ENCODE data around the gene TNIK. TPM values are rescaled to one million over a fixed set of nuclear protein-coding genes. Genes with fewer than 3 reads are reported as not detected.

TNIK gene
- 10 to 100 TPM; 27.0 to 28.8 TPM for total RNA-seq

GRCh38 chr3:171459942-171460724 is at the start of gene TNIK:
TSS of gene TNIK (minus strand) at chr3:171460405. CDS start at chr3:171460063, 342 bp downstream.
- H3K4me1 Mint-ChIP-seq (ENCODE audit: low read depth) = peaks cover 36% of the 10 kb centered on the region
- CTCF ChIA-PET = interaction anchor here (0.6 to 2.0 kb wide), 14 partner anchors 12 to 297 kb away, joined by 3 to 10 read pairs (median 4); no protein-coding TSS in a partner anchor
- no peaks in the 10 kb centered on the region for H3K9me3 Mint-ChIP-seq
- intact Hi-C loops (cut with micrococcal nuclease) = loop anchor here (1.0 to 10.0 kb wide), 16 partner anchors 20 to 1105 kb away; partner anchors contain the start of genes EIF5A2, RPL22L1, SKIL and TNFSF10
- peak within 1 kb of the TSS; percentile 88 for H3K27ac Mint-ChIP-seq
- H3K36me3 Mint-ChIP-seq (ENCODE audit: low read depth) = no peaks in the 10 kb centered on the region
- no peaks in the 10 kb centered on the region for H3K27me3 Mint-ChIP-seq (ENCODE audit: low read depth)
- peak; percentile 96 for DNase-seq
- H3K4me3 Mint-ChIP-seq = peak within 1 kb of the TSS; percentile 84

- H3K36me3 Mint-ChIP-seq (ENCODE audit: low read depth) = no peaks in the 10 kb centered on the region
- intact Hi-C loops (cut with micrococcal nuclease) = no loop called here
- H3K4me3 Mint-ChIP-seq = no peak overlapping the region
- peaks cover 4% of the 10 kb centered on the region for H3K9me3 Mint-ChIP-seq
- CTCF ChIA-PET = no interaction called here
- no peaks in the 10 kb centered on the region for H3K4me1 Mint-ChIP-seq (ENCODE audit: low read depth)
- H3K27ac Mint-ChIP-seq = no peak overlapping the region
- DNase-seq = no peak
- H3K27me3 Mint-ChIP-seq (ENCODE audit: low read depth) = no peaks in the 10 kb centered on the region
Measured at GRCh38 chr3:171508676-171509075, 48.5 kb upstream of the TNIK start.

GRCh38 chr3:171508206-171508605 is 48.0 kb upstream of the TNIK start:
- no peaks in the 10 kb centered on the region for H3K27me3 Mint-ChIP-seq (ENCODE audit: low read depth)
- no peak overlapping the region for H3K27ac Mint-ChIP-seq
- H3K9me3 Mint-ChIP-seq = peaks cover 4% of the 10 kb centered on the region
- no peaks in the 10 kb centered on the region for H3K36me3 Mint-ChIP-seq (ENCODE audit: low read depth)
- CTCF ChIA-PET = no interaction called here
- no peak for DNase-seq
- H3K4me3 Mint-ChIP-seq = no peak overlapping the region
- no peaks in the 10 kb centered on the region for H3K4me1 Mint-ChIP-seq (ENCODE audit: low read depth)
- intact Hi-C loops (cut with micrococcal nuclease) = no loop called here

GRCh38 chr3:171506743-171507319 is 46.6 kb upstream of the TNIK start:
- H3K4me1 Mint-ChIP-seq (ENCODE audit: low read depth) = no peaks in the 10 kb centered on the region
- peaks cover 4% of the 10 kb centered on the region for H3K9me3 Mint-ChIP-seq
- no peak overlapping the region for H3K4me3 Mint-ChIP-seq
- intact Hi-C loops (cut with micrococcal nuclease) = no loop called here
- no peak for DNase-seq
- H3K27me3 Mint-ChIP-seq (ENCODE audit: low read depth) = no peaks in the 10 kb centered on the region
- H3K36me3 Mint-ChIP-seq (ENCODE audit: low read depth) = no peaks in the 10 kb centered on the region
- no peak overlapping the region for H3K27ac Mint-ChIP-seq
- CTCF ChIA-PET = no interaction called here

GRCh38 chr3:171505822-171506333 is 45.7 kb upstream of the TNIK start:
- peaks cover 4% of the 10 kb centered on the region for H3K9me3 Mint-ChIP-seq
- H3K36me3 Mint-ChIP-seq (ENCODE audit: low read depth) = no peaks in the 10 kb centered on the region
- CTCF ChIA-PET = no interaction called here
- H3K27me3 Mint-ChIP-seq (ENCODE audit: low read depth) = no peaks in the 10 kb centered on the region
- no peak overlapping the region for H3K4me3 Mint-ChIP-seq
- no peaks in the 10 kb centered on the region for H3K4me1 Mint-ChIP-seq (ENCODE audit: low read depth)
- no peak overlapping the region for H3K27ac Mint-ChIP-seq
- intact Hi-C loops (cut with micrococcal nuclease) = no loop called here
- no peak for DNase-seq

GRCh38 chr3:171504376-171504775 is 44.2 kb upstream of the TNIK start:
- H3K27ac Mint-ChIP-seq = no peak overlapping the region
- no peaks in the 10 kb centered on the region for H3K27me3 Mint-ChIP-seq (ENCODE audit: low read depth)
- intact Hi-C loops (cut with micrococcal nuclease) = no loop called here
- H3K4me1 Mint-ChIP-seq (ENCODE audit: low read depth) = peaks cover 8% of the 10 kb centered on the region
- no peak overlapping the region for H3K4me3 Mint-ChIP-seq
- CTCF ChIA-PET = no interaction called here
- DNase-seq = no peak
- peaks cover 2% of the 10 kb centered on the region for H3K36me3 Mint-ChIP-seq (ENCODE audit: low read depth)
- peaks cover 4% of the 10 kb centered on the region for H3K9me3 Mint-ChIP-seq

GRCh38 chr3:171503817-171504216 is 43.6 kb upstream of the TNIK start:
- H3K4me1 Mint-ChIP-seq (ENCODE audit: low read depth) = peaks cover 9% of the 10 kb centered on the region
- no peaks in the 10 kb centered on the region for H3K27me3 Mint-ChIP-seq (ENCODE audit: low read depth)
- peaks cover 4% of the 10 kb centered on the region for H3K9me3 Mint-ChIP-seq
- DNase-seq = no peak
- intact Hi-C loops (cut with micrococcal nuclease) = no loop called here
- H3K36me3 Mint-ChIP-seq (ENCODE audit: low read depth) = peaks cover 2% of the 10 kb centered on the region
- H3K27ac Mint-ChIP-seq = no peak overlapping the region
- CTCF ChIA-PET = no interaction called here
- no peak overlapping the region for H3K4me3 Mint-ChIP-seq

GRCh38 chr3:171498921-171499320 is 38.7 kb upstream of the TNIK start:
- intact Hi-C loops (cut with micrococcal nuclease) = no loop called here
- CTCF ChIA-PET = interaction anchor here (1.0 kb wide), 1 partner anchor 336 kb away, joined by 3 read pairs; no protein-coding TSS in a partner anchor
- no peaks in the 10 kb centered on the region for H3K27me3 Mint-ChIP-seq (ENCODE audit: low read depth)
- H3K36me3 Mint-ChIP-seq (ENCODE audit: low read depth) = peaks cover 2% of the 10 kb centered on the region
- no peak for DNase-seq
- peaks cover 22% of the 10 kb centered on the region for H3K4me1 Mint-ChIP-seq (ENCODE audit: low read depth)
- H3K4me3 Mint-ChIP-seq = no peak overlapping the region
- no peaks in the 10 kb centered on the region for H3K9me3 Mint-ChIP-seq
- no peak overlapping the region for H3K27ac Mint-ChIP-seq

- Mint-ChIP-seq H3K4me1 (ENCODE audit: low read depth) (peaks cover 31% of the 10 kb centered on the region), H3K27me3 (ENCODE audit: low read depth) (no peaks in the 10 kb centered on the region), H3K4me3 (no peak overlapping the region), H3K36me3 (ENCODE audit: low read depth) (peaks cover 2% of the 10 kb centered on the region), H3K9me3 (no peaks in the 10 kb centered on the region), H3K27ac (no peak overlapping the region)
- intact Hi-C loops (cut with micrococcal nuclease) = no loop called here
- no peak for DNase-seq
- CTCF ChIA-PET = no interaction called here
Measured at GRCh38 chr3:171497468-171497867, 37.3 kb upstream of the TNIK start.

- no peak for DNase-seq
- Mint-ChIP-seq H3K4me3 (no peak overlapping the region), H3K9me3 (no peaks in the 10 kb centered on the region), H3K4me1 (ENCODE audit: low read depth) (peaks cover 39% of the 10 kb centered on the region), H3K36me3 (ENCODE audit: low read depth) (peaks cover 2% of the 10 kb centered on the region), H3K27me3 (ENCODE audit: low read depth) (no peaks in the 10 kb centered on the region), H3K27ac (no peak overlapping the region)
- intact Hi-C loops (cut with micrococcal nuclease) = no loop called here
- CTCF ChIA-PET = no interaction called here
Measured at GRCh38 chr3:171495413-171495812, 35.2 kb upstream of the TNIK start.

- peak overlapping the region; percentile 66 for H3K27ac Mint-ChIP-seq
- H3K27me3 Mint-ChIP-seq (ENCODE audit: low read depth) = no peaks in the 10 kb centered on the region
- no peaks in the 10 kb centered on the region for H3K9me3 Mint-ChIP-seq
- H3K4me1 Mint-ChIP-seq (ENCODE audit: low read depth) = peaks cover 37% of the 10 kb centered on the region
- H3K36me3 Mint-ChIP-seq (ENCODE audit: low read depth) = peaks cover under 1% of the 10 kb centered on the region
- intact Hi-C loops (cut with micrococcal nuclease) = loop anchor here (1.0 to 5.0 kb wide), 3 partner anchors 34 to 1272 kb away; partner anchors contain the start of genes PRKCI and TNIK
- CTCF ChIA-PET = interaction anchor here (2.3 kb wide), 1 partner anchor 34 kb away, joined by 8 read pairs; no protein-coding TSS in a partner anchor
- DNase-seq = peak; percentile 41
- no peak overlapping the region for H3K4me3 Mint-ChIP-seq
Measured at GRCh38 chr3:171494457-171495109, 34.4 kb upstream of the TNIK start.

GRCh38 chr3:171491361-171491760 is 31.2 kb upstream of the TNIK start:
- CTCF ChIA-PET = interaction anchor here (1.1 to 2.5 kb wide), 3 partner anchors 11 to 328 kb away, joined by 3 to 6 read pairs (median 3); no protein-coding TSS in a partner anchor
- Mint-ChIP-seq H3K27ac (peak overlapping the region; percentile 62), H3K9me3 (no peaks in the 10 kb centered on the region), H3K36me3 (ENCODE audit: low read depth) (no peaks in the 10 kb centered on the region), H3K4me1 (ENCODE audit: low read depth) (peaks cover 34% of the 10 kb centered on the region), H3K27me3 (ENCODE audit: low read depth) (no peaks in the 10 kb centered on the region), H3K4me3 (peak overlapping the region; percentile 51)
- intact Hi-C loops (cut with micrococcal nuclease) = loop anchor here (1.0 to 5.0 kb wide), 2 partner anchors 11 to 1269 kb away; partner anchors contain the start of gene PRKCI
- DNase-seq = no peak
